Measurements from ENCODE around the gene TTC24.

DNA sequence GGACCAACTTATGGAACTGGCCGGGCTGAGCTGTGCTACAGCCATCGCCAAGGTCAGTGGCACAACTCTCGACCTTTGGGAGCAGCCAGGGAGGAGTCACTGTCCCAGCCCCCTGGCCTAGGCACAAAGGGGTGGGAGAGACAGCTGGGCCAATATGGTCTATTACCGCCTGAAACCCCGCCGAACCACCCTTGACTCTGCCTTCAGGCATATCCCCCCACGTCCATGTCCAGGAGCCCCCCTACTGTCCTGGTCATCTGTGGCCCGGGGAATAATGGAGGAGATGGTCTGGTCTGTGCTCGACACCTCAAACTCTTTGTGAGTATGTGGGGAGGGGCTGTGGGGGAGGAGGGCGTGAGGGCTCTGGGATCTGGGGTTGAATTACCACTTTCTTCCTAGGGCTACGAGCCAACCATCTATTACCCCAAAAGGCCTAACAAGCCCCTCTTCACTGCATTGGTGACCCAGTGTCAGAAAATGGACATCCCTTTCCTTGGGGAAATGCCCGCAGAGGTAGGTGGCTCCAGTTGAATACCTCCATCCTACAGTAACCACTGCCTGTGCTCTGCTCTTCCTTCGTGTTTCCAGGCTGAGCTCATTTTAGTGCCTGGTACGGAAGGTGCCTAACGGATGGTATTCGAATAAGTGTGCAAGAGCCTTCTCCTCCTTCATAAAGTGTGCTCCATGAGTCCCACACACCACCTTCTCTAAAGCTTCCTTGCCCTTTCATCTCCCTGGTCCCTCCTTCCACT, 12.8 kb downstream of the TTC24 start:
- TF ChIP-seq BHLHE40 (IDR thresholded peaks at IDR 0.05; ENCODE audit: borderline replicate concordance) (no peak), TARDBP (IDR thresholded peaks at IDR 0.05) (no peak)

Measured in HEK293T (cell line).